Measurements from ENCODE around the gene NAGK.

DNA sequence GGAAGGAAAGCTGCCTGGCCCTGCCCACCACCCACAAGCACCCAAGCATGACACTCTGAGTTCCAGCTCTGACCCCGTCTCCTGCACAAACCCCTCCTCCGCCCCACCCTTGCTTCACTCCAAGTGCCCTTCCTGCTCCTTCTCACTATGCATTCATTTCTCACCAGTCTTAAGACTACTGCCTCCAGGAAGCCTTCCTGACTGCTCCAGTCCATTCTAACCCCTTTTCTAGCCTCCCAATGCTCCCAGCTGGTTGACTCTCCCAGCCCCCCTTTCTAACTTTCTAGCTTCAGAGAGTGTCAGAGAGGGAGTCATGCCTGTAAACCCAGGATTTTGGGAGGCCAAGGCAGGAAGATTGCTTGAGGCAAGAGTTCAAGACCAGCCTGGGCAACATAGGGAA is 8.2 kb upstream of the NAGK start:
- TF ChIP-seq SPI1 (IDR thresholded peaks at IDR 0.05; ENCODE audit: borderline replicate concordance, low read depth): no peak
- no peak for TF ChIP-seq CTCF (IDR thresholded peaks at IDR 0.05; ENCODE audit: insufficient read depth, low read length)

Measured in HL-60 (cell line).